Measurements from ENCODE around the gene ZNF317. TPM values are rescaled to one million over a fixed set of nuclear protein-coding genes. Genes with fewer than 3 reads are reported as not detected.

The ZNF317 gene
- 10 to 100 TPM; 35.2 to 37.9 (median 36.1) TPM for polyA plus RNA-seq (ENCODE audit: insufficient read length in 4 of 4)

- peak; percentile 82 to 97 (median 88) for DNase-seq (ENCODE audit: low read depth in 4 of 4, low spot score in 2 of 4)
These were observed at the start of gene ZNF317 for GRCh38 chr19:9140159-9140874. ZNF317 (plus strand) TSS chr19:9140397; CDS start chr19:9156017, 15,620 bp downstream.

- no peak for DNase-seq (ENCODE audit: low read depth in 4 of 4, low spot score in 2 of 4)
These were observed 32.8 kb upstream of the ZNF317 start, which contains the start of gene OR7G2 for GRCh38 chr19:9107375-9107774. OR7G2 (minus strand) TSS chr19:9107475; CDS start chr19:9103243, 4,232 bp downstream.

- DNase-seq (ENCODE audit: low read depth in 4 of 4, low spot score in 2 of 4), result no peak
These were observed 30.2 kb upstream of the ZNF317 start for GRCh38 chr19:9109959-9110358.

GRCh38 chr19:9115307-9115813 lies 24.8 kb upstream of the ZNF317 start, which contains the start of gene OR7G1:
OR7G1 (minus strand) TSS chr19:9115763; CDS start chr19:9115763, 0 bp downstream.
- DNase-seq (ENCODE audit: low read depth in 4 of 4, low spot score in 2 of 4), result no peak

GRCh38 chr19:9116547-9116946 lies 23.6 kb upstream of the ZNF317 start:
- no peak for DNase-seq (ENCODE audit: low read depth in 4 of 4, low spot score in 2 of 4)

- DNase-seq (ENCODE audit: low read depth in 4 of 4, low spot score in 2 of 4), result no peak
These were observed 13.2 kb upstream of the ZNF317 start, which contains the start of gene OR7G3 for GRCh38 chr19:9126900-9127405. OR7G3 (minus strand) TSS chr19:9126950; CDS start chr19:9126950, 0 bp downstream.

- no peak for DNase-seq (ENCODE audit: low read depth in 4 of 4, low spot score in 2 of 4)
These were observed 12.0 kb upstream of the ZNF317 start for GRCh38 chr19:9128171-9128570.

- DNase-seq (ENCODE audit: low read depth in 4 of 4, low spot score in 2 of 4), result no peak
These were observed 9.2 kb upstream of the ZNF317 start for GRCh38 chr19:9130965-9131364.

GRCh38 chr19:9132422-9132821 lies 7.8 kb upstream of the ZNF317 start:
- DNase-seq (ENCODE audit: low read depth in 4 of 4, low spot score in 2 of 4), result no peak

- peak in 1 of 4 donors; percentile 8 for DNase-seq (ENCODE audit: low read depth in 4 of 4, low spot score in 2 of 4)
These were observed 513 bp upstream of the ZNF317 start for GRCh38 chr19:9139609-9140158.

- DNase-seq (ENCODE audit: low read depth in 4 of 4, low spot score in 2 of 4), result peak in 1 of 4 donors; percentile 8
These were observed 4.7 kb downstream of the ZNF317 start for GRCh38 chr19:9144920-9145319.

- no peak for DNase-seq (ENCODE audit: low read depth in 4 of 4, low spot score in 2 of 4)
These were observed 6.7 kb downstream of the ZNF317 start for GRCh38 chr19:9146882-9147281.

- DNase-seq (ENCODE audit: low read depth in 4 of 4, low spot score in 2 of 4), result no peak
These were observed 8.5 kb downstream of the ZNF317 start for GRCh38 chr19:9148697-9149096.

- no peak for DNase-seq (ENCODE audit: low read depth in 4 of 4, low spot score in 2 of 4)
These were observed 9.8 kb downstream of the ZNF317 start for GRCh38 chr19:9149997-9150396.

- no peak for DNase-seq (ENCODE audit: low read depth in 4 of 4, low spot score in 2 of 4)
These were observed 10.5 kb downstream of the ZNF317 start for GRCh38 chr19:9150650-9151049.

- no peak for DNase-seq (ENCODE audit: low read depth in 4 of 4, low spot score in 2 of 4)
These were observed 11.2 kb downstream of the ZNF317 start for GRCh38 chr19:9151367-9151766.

- no peak for DNase-seq (ENCODE audit: low read depth in 4 of 4, low spot score in 2 of 4)
These were observed 15.4 kb downstream of the ZNF317 start for GRCh38 chr19:9155591-9155990.

- no peak for DNase-seq (ENCODE audit: low read depth in 4 of 4, low spot score in 2 of 4)
These were observed 16.1 kb downstream of the ZNF317 start for GRCh38 chr19:9156304-9156703.

GRCh38 chr19:9159891-9160290 lies 19.7 kb downstream of the ZNF317 start:
- no peak for DNase-seq (ENCODE audit: low read depth in 4 of 4, low spot score in 2 of 4)

- DNase-seq (ENCODE audit: low read depth in 4 of 4, low spot score in 2 of 4), result no peak
These were observed 21.2 kb downstream of the ZNF317 start for GRCh38 chr19:9161427-9161826.

GRCh38 chr19:9165261-9165660 lies 25.1 kb downstream of the ZNF317 start:
- no peak for DNase-seq (ENCODE audit: low read depth in 4 of 4, low spot score in 2 of 4)

GRCh38 chr19:9166846-9167245 lies 26.6 kb downstream of the ZNF317 start:
- DNase-seq (ENCODE audit: low read depth in 4 of 4, low spot score in 2 of 4), result no peak

Data from left renal cortex interstitium (tissue), 4 donors.